Muscle of arm (tissue), 12 donors: ENCODE data around the gene COA1. TPM values are rescaled to one million over a fixed set of nuclear protein-coding genes. Genes with fewer than 3 reads are reported as not detected.
"Not testable (repeated sequence)": the region's sequence is repeated elsewhere in the genome, so short reads cannot be mapped to it uniquely, and the experiment has no call there.

Experiments used
- DNase-seq: peaks from one replicate; pipeline ENCODE4 v3.0.0-alpha.2; 2013
- polyA plus RNA-seq, 12 donors: library from polyadenylated mRNA; unstranded; fragments of 120-200 nt; gene quantifications; one replicate each; pipeline ENCODE4 v1.2.1, GENCODE V29; 2013; ENCODE audit not compliant: insufficient read length in 12 of 12

Gene COA1
- polyA plus RNA-seq, 12 donors, result 22.0 to 53.2 (median 39.3) TPM; not detected in 1

DNA sequence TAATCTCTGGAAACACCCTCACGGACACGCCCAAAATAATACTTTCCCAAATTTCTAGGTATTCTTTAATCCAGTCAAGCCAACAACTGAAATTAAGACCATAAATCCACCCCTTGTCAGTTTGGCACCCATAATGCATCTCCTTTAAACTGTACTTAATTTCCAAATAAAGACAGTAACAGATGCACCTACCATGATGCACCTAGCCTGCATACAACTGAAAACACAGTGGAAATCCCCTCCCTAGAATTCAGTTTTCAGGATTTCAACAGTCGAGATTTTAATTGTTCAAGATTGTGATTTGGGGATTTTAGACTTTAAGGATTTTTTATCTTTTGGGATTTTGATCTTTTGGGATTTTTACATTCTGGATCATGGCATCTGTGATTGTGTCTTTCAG lies 129.3 kb downstream of the COA1 start:
- no peak for DNase-seq

DNA sequence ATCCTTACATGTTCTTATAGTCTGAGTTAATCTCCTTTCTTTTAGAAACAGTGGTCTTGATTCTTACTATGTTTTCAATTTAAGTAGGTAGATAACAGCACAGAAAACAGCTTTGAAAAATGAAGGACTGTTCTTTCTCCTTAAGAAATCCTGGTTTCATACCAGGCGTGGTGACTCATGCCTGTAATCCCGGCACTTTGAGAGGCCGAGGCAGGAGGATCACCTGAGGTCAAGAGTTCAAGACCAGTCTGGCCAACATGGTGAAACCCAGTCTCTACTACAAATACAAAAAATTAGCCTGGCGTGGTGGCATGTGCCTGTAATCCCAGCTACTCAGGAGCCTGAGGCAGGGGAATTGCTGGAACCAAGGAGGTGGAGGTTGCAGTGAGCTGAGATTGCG lies 132.9 kb downstream of the COA1 start:
- not testable (repeated sequence) for DNase-seq

DNA sequence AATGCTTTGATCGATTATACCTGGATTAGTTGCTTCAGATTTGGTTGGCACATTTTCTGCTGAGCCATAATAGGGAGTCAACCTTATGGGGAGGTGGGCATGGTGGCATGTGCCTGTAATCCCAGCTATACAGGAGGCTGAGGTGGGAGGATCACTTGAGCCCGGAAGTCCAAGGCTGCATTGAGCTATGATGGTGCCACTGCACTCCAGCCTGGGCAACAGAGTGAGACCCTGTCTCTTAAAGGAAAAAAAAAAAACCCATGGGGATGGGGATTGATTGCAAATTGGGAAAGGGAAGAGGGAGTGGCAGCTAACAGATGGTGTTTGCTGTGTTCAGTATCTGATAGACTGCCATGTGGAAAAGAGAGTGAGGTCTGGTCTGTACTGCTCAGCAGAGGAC lies 135.3 kb downstream of the COA1 start:
- DNase-seq, result no peak

DNA sequence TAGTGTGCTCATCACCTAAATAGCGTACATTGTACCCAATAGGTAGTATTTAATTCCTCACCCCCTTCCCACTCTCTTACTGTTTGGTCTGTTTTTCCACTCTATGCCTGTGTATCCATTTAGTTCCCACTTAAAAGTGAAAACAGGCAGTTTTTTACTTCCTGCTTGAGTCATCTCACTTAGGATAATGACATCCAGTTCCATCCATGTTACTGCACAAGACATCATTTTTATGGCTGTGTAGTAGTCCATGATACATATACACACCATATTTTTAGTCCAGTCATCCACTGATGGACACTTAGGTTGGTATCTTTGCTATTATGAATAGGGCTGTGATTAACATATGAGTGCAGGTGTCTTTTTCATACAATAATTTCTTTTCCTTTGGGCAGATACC lies 136.3 kb downstream of the COA1 start:
- DNase-seq, result no peak

DNA sequence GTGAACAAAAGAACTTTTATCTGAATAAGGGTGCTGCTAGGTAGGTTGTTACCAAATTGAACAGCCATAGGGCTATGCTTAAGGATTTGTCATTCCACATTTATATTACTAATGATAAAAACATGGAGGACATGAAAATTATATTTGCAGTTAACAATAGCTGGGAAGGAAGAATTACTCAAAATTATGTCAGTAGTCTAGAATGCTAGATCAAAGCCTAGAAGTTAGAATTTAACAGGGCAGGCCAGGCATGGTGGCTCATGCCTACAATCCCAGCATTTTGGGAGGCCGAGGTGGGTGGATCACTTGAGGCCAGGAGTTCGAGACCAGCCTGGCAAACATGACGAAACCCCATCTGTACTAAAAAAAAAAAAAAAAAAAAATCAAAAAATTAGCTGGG lies 137.0 kb downstream of the COA1 start:
- no peak for DNase-seq

DNA sequence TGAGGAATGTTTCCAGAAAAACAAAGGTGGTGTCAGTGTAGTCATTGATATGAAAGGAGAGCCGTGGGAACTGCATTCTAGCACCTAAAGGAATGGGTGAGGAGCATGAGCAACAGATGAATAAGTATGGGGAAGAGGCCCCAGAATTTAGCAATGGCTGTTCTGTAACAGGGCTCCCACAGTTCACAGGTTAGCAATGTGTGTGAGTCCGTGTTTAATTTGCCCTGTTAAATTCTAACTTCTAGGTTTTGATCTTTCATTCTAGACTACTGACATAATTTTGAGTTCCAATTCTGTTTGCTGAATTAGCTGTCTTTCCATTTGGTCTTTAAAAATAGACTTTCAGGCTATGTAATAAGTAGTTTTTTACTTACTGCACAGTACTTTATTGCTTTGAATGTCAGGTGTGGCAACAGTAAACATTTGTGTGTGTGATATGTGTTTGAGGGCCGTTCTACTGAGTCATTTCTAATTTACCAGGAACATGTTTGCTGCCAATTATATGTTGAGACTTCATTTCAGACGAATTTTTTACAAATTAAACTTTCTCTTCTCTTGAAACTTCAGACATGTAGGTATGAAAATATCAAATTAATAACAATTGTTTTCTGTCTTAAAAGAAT lies 137.7 kb downstream of the COA1 start:
- DNase-seq, result no peak

DNA sequence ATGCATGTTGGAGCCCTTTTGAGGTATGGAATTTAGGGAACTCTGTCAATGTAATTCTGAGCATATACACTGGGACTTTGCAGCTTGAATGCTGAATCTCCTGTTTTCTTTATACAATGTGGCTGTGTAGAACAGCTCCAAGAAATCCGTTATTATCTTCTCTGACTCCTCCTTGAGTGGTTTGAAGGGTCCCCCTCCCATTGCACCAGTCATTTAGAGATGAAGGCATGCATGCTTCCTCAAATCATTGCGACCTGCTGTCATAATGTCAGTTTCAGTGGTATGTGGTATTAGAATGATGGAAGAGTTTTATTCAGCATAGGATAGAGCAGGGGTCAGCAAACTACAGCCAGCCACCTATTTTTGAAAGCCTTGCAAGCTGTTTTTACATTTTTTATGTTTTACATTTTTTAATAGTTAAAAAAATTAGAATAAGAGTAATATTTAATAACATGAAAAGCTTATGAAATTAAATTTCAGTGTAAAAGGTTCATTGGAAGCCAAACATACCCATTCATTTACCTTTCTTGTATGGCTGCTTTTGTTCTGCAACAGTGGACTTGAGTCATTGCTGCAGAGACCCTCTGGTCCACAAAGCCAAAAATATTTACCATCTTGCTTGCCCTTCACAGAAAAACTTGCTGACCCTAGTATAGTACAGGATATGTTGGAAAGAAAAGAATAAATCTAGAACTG lies 138.3 kb downstream of the COA1 start:
- no peak for DNase-seq

DNA sequence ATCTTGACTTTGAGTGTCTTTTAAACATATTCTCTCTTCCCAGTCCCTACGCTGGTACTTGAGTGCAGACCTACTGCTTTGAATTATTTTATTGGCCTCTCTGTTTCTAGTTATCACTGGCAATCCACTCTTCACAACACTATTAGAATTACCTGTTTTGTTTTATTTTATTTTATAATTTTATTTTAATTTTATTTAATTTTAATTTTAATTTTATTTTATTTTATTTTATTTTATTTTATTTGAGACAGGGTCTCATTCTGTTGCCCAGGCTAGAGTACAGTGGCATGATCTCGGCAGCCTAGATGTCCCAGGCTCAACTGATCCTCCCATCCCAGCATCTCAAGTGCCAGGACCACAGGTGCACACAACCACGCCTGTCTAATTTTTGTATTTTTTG lies 139.6 kb downstream of the COA1 start:
- DNase-seq, result no peak

Other genes starting within 250 kb of the COA1 start
- 10 to 100 TPM in 11 of 12 donors, not detected in 1; 17.3 to 32.9 (median 25.5) TPM for gene STK17A, start 146.4 kb downstream of the COA1 start, polyA plus RNA-seq
- gene BLVRA, start 29.2 kb upstream of the COA1 start, polyA plus RNA-seq, result 10 to 100 TPM in 11 of 12 donors, not detected in 1; 21.8 to 37.2 (median 33.6) TPM
- gene MRPS24, start 140.0 kb upstream of the COA1 start, polyA plus RNA-seq, result 10 to 100 TPM in 11 of 12 donors, not detected in 1; 50.0 to 76.9 (median 65.3) TPM
- gene URGCP, start 177.1 kb upstream of the COA1 start, polyA plus RNA-seq, result 10 to 100 TPM in 11 of 12 donors, not detected in 1; 16.9 to 40.2 (median 20.6) TPM
- 10 to 100 TPM in 11 of 12 donors, not detected in 1; 10.9 to 22.6 (median 21.0) TPM for gene UBE2D4, start 196.9 kb upstream of the COA1 start, polyA plus RNA-seq